SH-SY5Y (cell line): Measurements from ENCODE around the gene PIP5KL1.

Source experiments
- GATA2 ChIP-seq: IDR thresholded peaks from 2 replicates; pipeline ENCODE4 v1.6.1; 2011; ENCODE audit warnings: mild to moderate bottlenecking, low read depth, low read length
- GATA3 ChIP-seq: IDR thresholded peaks from 2 replicates; pipeline ENCODE4 v1.6.1; 2011; ENCODE audit warnings: low read depth, mild to moderate bottlenecking, low read length, moderate library complexity

Gene PIP5KL1

GRCh38 chr9:127962278-127962677, 31.7 kb upstream of the PIP5KL1 start:
- TF ChIP-seq GATA3: no peak
- TF ChIP-seq GATA2: no peak

- TF ChIP-seq GATA3 (no peak), GATA2 (no peak)
These were observed 31.1 kb upstream of the PIP5KL1 start for GRCh38 chr9:127961613-127962155.

- TF ChIP-seq GATA2 (no peak), GATA3 (no peak)
These were observed 30.5 kb upstream of the PIP5KL1 start for GRCh38 chr9:127961155-127961490.

GRCh38 chr9:127960410-127961154, 30.0 kb upstream of the PIP5KL1 start:
- TF ChIP-seq GATA3 (no peak), GATA2 (no peak)

GRCh38 chr9:127959841-127960409, 29.3 kb upstream of the PIP5KL1 start:
- TF ChIP-seq GATA2 (no peak), GATA3 (no peak)

- no peak for TF ChIP-seq GATA2
- no peak for TF ChIP-seq GATA3
These were observed 28.8 kb upstream of the PIP5KL1 start for GRCh38 chr9:127959398-127959797.

GRCh38 chr9:127958728-127959127, 28.2 kb upstream of the PIP5KL1 start:
- no peak for TF ChIP-seq GATA2
- TF ChIP-seq GATA3: no peak

GRCh38 chr9:127955294-127956015, 24.9 kb upstream of the PIP5KL1 start:
- TF ChIP-seq GATA2 (no peak), GATA3 (no peak)

GRCh38 chr9:127954831-127955293, 24.3 kb upstream of the PIP5KL1 start:
- no peak for TF ChIP-seq GATA2
- TF ChIP-seq GATA3: no peak

- TF ChIP-seq GATA3: no peak
- TF ChIP-seq GATA2: no peak
These were observed 23.4 kb upstream of the PIP5KL1 start for GRCh38 chr9:127953768-127954505.

- TF ChIP-seq GATA2: no peak
- TF ChIP-seq GATA3: no peak
These were observed 22.6 kb upstream of the PIP5KL1 start for GRCh38 chr9:127953154-127953553.

- TF ChIP-seq GATA2: no peak
- TF ChIP-seq GATA3: no peak
These were observed 20.1 kb upstream of the PIP5KL1 start for GRCh38 chr9:127950513-127951289.

- TF ChIP-seq GATA3 (no peak), GATA2 (no peak)
These were observed 19.4 kb upstream of the PIP5KL1 start for GRCh38 chr9:127949827-127950512.
